ENCODE data around the gene ATP2C1.
"Not testable (repeated sequence)": the region's sequence is repeated elsewhere in the genome, so short reads cannot be mapped to it uniquely, and the experiment has no call there.

ATP2C1 gene

GRCh38 chr3:130857336-130858026, 36.4 kb upstream of the ATP2C1 start:
- H3K27ac ChIP-seq (ENCODE audit: low read depth, low read length) = no peak overlapping the region
- TF ChIP-seq, protein P1, sequence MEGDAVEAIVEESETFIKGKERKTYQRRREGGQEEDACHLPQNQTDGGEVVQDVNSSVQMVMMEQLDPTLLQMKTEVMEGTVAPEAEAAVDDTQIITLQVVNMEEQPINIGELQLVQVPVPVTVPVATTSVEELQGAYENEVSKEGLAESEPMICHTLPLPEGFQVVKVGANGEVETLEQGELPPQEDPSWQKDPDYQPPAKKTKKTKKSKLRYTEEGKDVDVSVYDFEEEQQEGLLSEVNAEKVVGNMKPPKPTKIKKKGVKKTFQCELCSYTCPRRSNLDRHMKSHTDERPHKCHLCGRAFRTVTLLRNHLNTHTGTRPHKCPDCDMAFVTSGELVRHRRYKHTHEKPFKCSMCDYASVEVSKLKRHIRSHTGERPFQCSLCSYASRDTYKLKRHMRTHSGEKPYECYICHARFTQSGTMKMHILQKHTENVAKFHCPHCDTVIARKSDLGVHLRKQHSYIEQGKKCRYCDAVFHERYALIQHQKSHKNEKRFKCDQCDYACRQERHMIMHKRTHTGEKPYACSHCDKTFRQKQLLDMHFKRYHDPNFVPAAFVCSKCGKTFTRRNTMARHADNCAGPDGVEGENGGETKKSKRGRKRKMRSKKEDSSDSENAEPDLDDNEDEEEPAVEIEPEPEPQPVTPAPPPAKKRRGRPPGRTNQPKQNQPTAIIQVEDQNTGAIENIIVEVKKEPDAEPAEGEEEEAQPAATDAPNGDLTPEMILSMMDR (IDR thresholded peaks at IDR 0.05; ENCODE audit: insufficient read depth, low read length, poor library complexity, severe bottlenecking) = no peak
- no peak for TF ChIP-seq EZH2phosphoT487 (conservative IDR thresholded peaks at IDR 0.05; ENCODE audit: low read length)
- no peaks in the 10 kb centered on the region for H3K79me2 ChIP-seq (ENCODE audit: insufficient read depth, low read length)
- no peak overlapping the region for H3K4me2 ChIP-seq (ENCODE audit: low read depth, low read length, poor library complexity, severe bottlenecking)
- no peaks in the 10 kb centered on the region for H3K9me3 ChIP-seq (ENCODE audit: insufficient read depth, low read length)
- no peak overlapping the region for H2AFZ ChIP-seq (ENCODE audit: low read depth, low read length, severe bottlenecking)
- no peaks in the 10 kb centered on the region for H3F3A ChIP-seq (ENCODE audit: insufficient read depth)
- H3K36me3 ChIP-seq (ENCODE audit: low read length) = no peaks in the 10 kb centered on the region
- no peak overlapping the region for H3K4me3 ChIP-seq (ENCODE audit: insufficient read depth, low read length, poor library complexity, severe bottlenecking)
- no peaks in the 10 kb centered on the region for H3K27me3 ChIP-seq (ENCODE audit: low read length)
- H4K20me1 ChIP-seq (ENCODE audit: low read depth, low read length) = no peaks in the 10 kb centered on the region
- no peak overlapping the region for H3K9ac ChIP-seq (ENCODE audit: low read length)
- no peaks in the 10 kb centered on the region for H3K9me2 ChIP-seq (replicated peaks; ENCODE audit: insufficient read depth, low read length)

DNA sequence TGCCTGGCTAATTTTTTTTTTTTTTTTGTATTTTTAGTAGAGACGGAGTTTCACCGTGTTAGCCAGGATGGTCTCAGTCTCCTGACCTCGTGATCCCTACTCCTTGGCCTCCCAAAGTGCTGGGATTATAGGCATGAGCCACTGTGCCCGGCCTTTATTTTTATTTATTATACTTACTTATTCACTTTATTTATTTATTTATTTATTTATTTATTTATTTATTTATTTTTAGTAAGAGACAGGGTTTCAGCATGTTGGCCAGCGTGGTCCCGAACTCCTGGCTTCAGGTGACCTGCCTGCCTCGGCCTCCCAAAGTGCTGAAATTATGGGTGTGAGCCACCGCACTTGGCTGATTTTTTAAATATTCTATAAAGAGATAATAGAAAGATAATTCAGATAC, 31.8 kb upstream of the ATP2C1 start:
- H3K9me2 ChIP-seq (replicated peaks; ENCODE audit: insufficient read depth, low read length); H3K27me3 ChIP-seq (ENCODE audit: low read length); H3K9ac ChIP-seq (ENCODE audit: low read length); H3K27ac ChIP-seq (ENCODE audit: low read depth, low read length); H3K79me2 ChIP-seq (ENCODE audit: insufficient read depth, low read length); H3K4me3 ChIP-seq (ENCODE audit: insufficient read depth, low read length, poor library complexity, severe bottlenecking); H4K20me1 ChIP-seq (ENCODE audit: low read depth, low read length); H2AFZ ChIP-seq (ENCODE audit: low read depth, low read length, severe bottlenecking); H3K4me2 ChIP-seq (ENCODE audit: low read depth, low read length, poor library complexity, severe bottlenecking); H3K9me3 ChIP-seq (ENCODE audit: insufficient read depth, low read length); H3K36me3 ChIP-seq (ENCODE audit: low read length); H3F3A ChIP-seq (ENCODE audit: insufficient read depth): not testable (repeated sequence)

GRCh38 chr3:130865489-130865888, 28.4 kb upstream of the ATP2C1 start:
- H3K36me3 ChIP-seq (ENCODE audit: low read length) = no peaks in the 10 kb centered on the region
- no peaks in the 10 kb centered on the region for H3K79me2 ChIP-seq (ENCODE audit: insufficient read depth, low read length)
- H3K27me3 ChIP-seq (ENCODE audit: low read length) = no peaks in the 10 kb centered on the region

GRCh38 chr3:130866327-130866726, 27.6 kb upstream of the ATP2C1 start:
- Histone ChIP-seq H3K4me2 (ENCODE audit: low read depth, low read length, poor library complexity, severe bottlenecking) (no peak overlapping the region), H3K9ac (ENCODE audit: low read length) (no peak overlapping the region), H3K4me3 (ENCODE audit: insufficient read depth, low read length, poor library complexity, severe bottlenecking) (no peak overlapping the region), H3K9me2 (replicated peaks; ENCODE audit: insufficient read depth, low read length) (no peaks in the 10 kb centered on the region), H3K9me3 (ENCODE audit: insufficient read depth, low read length) (no peaks in the 10 kb centered on the region), H3K36me3 (ENCODE audit: low read length) (no peaks in the 10 kb centered on the region), H2AFZ (ENCODE audit: low read depth, low read length, severe bottlenecking) (no peak overlapping the region), H3K79me2 (ENCODE audit: insufficient read depth, low read length) (no peaks in the 10 kb centered on the region), H3K27ac (ENCODE audit: low read depth, low read length) (no peak overlapping the region), H3K27me3 (ENCODE audit: low read length) (no peaks in the 10 kb centered on the region), H4K20me1 (ENCODE audit: low read depth, low read length) (no peaks in the 10 kb centered on the region), H3F3A (ENCODE audit: insufficient read depth) (no peaks in the 10 kb centered on the region)
- no peak for TF ChIP-seq EZH2phosphoT487 (conservative IDR thresholded peaks at IDR 0.05; ENCODE audit: low read length)
- TF ChIP-seq, protein P1 (IDR thresholded peaks at IDR 0.05; ENCODE audit: insufficient read depth, low read length, poor library complexity, severe bottlenecking) = no peak

More at GRCh38 chr3:130865489-130865888, 28.4 kb upstream of the ATP2C1 start:
- no peak overlapping the region for H3K4me3 ChIP-seq (ENCODE audit: insufficient read depth, low read length, poor library complexity, severe bottlenecking)
- no peaks in the 10 kb centered on the region for H4K20me1 ChIP-seq (ENCODE audit: low read depth, low read length)
- no peaks in the 10 kb centered on the region for H3K9me2 ChIP-seq (replicated peaks; ENCODE audit: insufficient read depth, low read length)
- no peaks in the 10 kb centered on the region for H3F3A ChIP-seq (ENCODE audit: insufficient read depth)
- H2AFZ ChIP-seq (ENCODE audit: low read depth, low read length, severe bottlenecking) = no peak overlapping the region
- no peak overlapping the region for H3K4me2 ChIP-seq (ENCODE audit: low read depth, low read length, poor library complexity, severe bottlenecking)
- no peak overlapping the region for H3K27ac ChIP-seq (ENCODE audit: low read depth, low read length)
- no peak for TF ChIP-seq EZH2phosphoT487 (conservative IDR thresholded peaks at IDR 0.05; ENCODE audit: low read length)
- TF ChIP-seq, protein P1 (IDR thresholded peaks at IDR 0.05; ENCODE audit: insufficient read depth, low read length, poor library complexity, severe bottlenecking) = no peak
- no peaks in the 10 kb centered on the region for H3K9me3 ChIP-seq (ENCODE audit: insufficient read depth, low read length)
- H3K9ac ChIP-seq (ENCODE audit: low read length) = no peak overlapping the region

All from SU-DHL-6 (cell line).